CD4-positive, alpha-beta T cell treated with Interleukin-6 for 4 hours (primary cell): ENCODE data around the gene CCR9.
"Not testable (repeated sequence)": the region's sequence is repeated elsewhere in the genome, so short reads cannot be mapped to it uniquely, and the experiment has no call there.

Experiments used
- DNase-seq: peaks from one replicate; pipeline ENCODE4 v3.0.0-alpha.2; 2020; ENCODE audit warnings: mixed read lengths

Gene CCR9

GRCh38 chr3:45885979-45886705, at the start of gene CCR9:
CCR9 (plus strand) TSS chr3:45886543; CDS start chr3:45894934, 8,391 bp downstream.
- peak; percentile 15 for DNase-seq

GRCh38 chr3:45838466-45838865, 47.9 kb upstream of the CCR9 start:
- no peak for DNase-seq

- peak; percentile 37 for DNase-seq
Observed at GRCh38 chr3:45841420-45841756, 45.0 kb upstream of the CCR9 start.

- peak; percentile 91 for DNase-seq
Observed at GRCh38 chr3:45841757-45842491, 44.4 kb upstream of the CCR9 start, which contains the start of gene LZTFL1. LZTFL1 (minus strand) TSS chr3:45842119; CDS start chr3:45841991, 128 bp downstream.

- no peak for DNase-seq
Observed at GRCh38 chr3:45842851-45843625, 43.3 kb upstream of the CCR9 start.

GRCh38 chr3:45844616-45845015, 41.7 kb upstream of the CCR9 start:
- no peak for DNase-seq

GRCh38 chr3:45848392-45848791, 38.0 kb upstream of the CCR9 start:
- DNase-seq = no peak

- no peak for DNase-seq
Observed at GRCh38 chr3:45852828-45853227, 33.5 kb upstream of the CCR9 start.

GRCh38 chr3:45856323-45856722, 30.0 kb upstream of the CCR9 start:
- not testable (repeated sequence) for DNase-seq

- DNase-seq = not testable (repeated sequence)
Observed at GRCh38 chr3:45857024-45857423, 29.3 kb upstream of the CCR9 start.

GRCh38 chr3:45858809-45859543, 27.4 kb upstream of the CCR9 start:
- DNase-seq = no peak

- DNase-seq = no peak
Observed at GRCh38 chr3:45860481-45860880, 25.9 kb upstream of the CCR9 start.

GRCh38 chr3:45861043-45861719, 25.2 kb upstream of the CCR9 start:
- DNase-seq = no peak

GRCh38 chr3:45864760-45865519, 21.4 kb upstream of the CCR9 start:
- no peak for DNase-seq

GRCh38 chr3:45865563-45865962, 20.8 kb upstream of the CCR9 start:
- no peak for DNase-seq

- no peak for DNase-seq
Observed at GRCh38 chr3:45868213-45868612, 18.1 kb upstream of the CCR9 start.

GRCh38 chr3:45868650-45869049, 17.7 kb upstream of the CCR9 start:
- DNase-seq = no peak

- no peak for DNase-seq
Observed at GRCh38 chr3:45869638-45870037, 16.7 kb upstream of the CCR9 start.

GRCh38 chr3:45870099-45870498, 16.2 kb upstream of the CCR9 start:
- DNase-seq = peak; percentile 73

GRCh38 chr3:45871780-45872179, 14.6 kb upstream of the CCR9 start:
- DNase-seq = no peak

GRCh38 chr3:45872569-45872968, 13.8 kb upstream of the CCR9 start:
- DNase-seq = no peak
